Measurements from ENCODE around the gene MFSD8. TPM values are rescaled to one million over a fixed set of nuclear protein-coding genes. Genes with fewer than 3 reads are reported as not detected.
"Not testable (repeated sequence)": the region's sequence is repeated elsewhere in the genome, so short reads cannot be mapped to it uniquely, and the experiment has no call there.

MFSD8 gene
- polyA plus RNA-seq, 1 donor from 2014 or later: 7.8 TPM

GRCh38 chr4:127967141-127967775, 2.3 kb upstream of the MFSD8 start:
- no peaks in the 10 kb centered on the region for H3K27me3 Mint-ChIP-seq
- no peaks in the 10 kb centered on the region for H3K9me3 Mint-ChIP-seq
- peaks cover 3% of the 10 kb centered on the region for H3K36me3 Mint-ChIP-seq
- peak overlapping the region in 3 of 4 donors; percentile 18 to 85 (median 26) for H3K4me3 Mint-ChIP-seq
- no peak overlapping the region for H3K27ac Mint-ChIP-seq
- peaks cover 21 to 24% (median 23%) of the 10 kb centered on the region in 3 donors for H3K4me1 Mint-ChIP-seq

- H3K4me1 Mint-ChIP-seq: peaks cover 18 to 25% (median 25%) of the 10 kb centered on the region in 3 donors
- peak overlapping the region; percentile 77 to 96 (median 92) for H3K27ac Mint-ChIP-seq
Observed at GRCh38 chr4:127965803-127966175, 816 bp upstream of the MFSD8 start.

GRCh38 chr4:127964426-127965061, 429 bp downstream of the MFSD8 start:
- H3K27me3 Mint-ChIP-seq, H3K36me3 Mint-ChIP-seq, H3K9me3 Mint-ChIP-seq: not testable (repeated sequence)
- peak overlapping the region; percentile 77 to 96 (median 92) for H3K27ac Mint-ChIP-seq
- peak overlapping the region; percentile 87 to 97 (median 96) for H3K4me3 Mint-ChIP-seq
- peaks cover 19 to 27% (median 25%) of the 10 kb centered on the region in 3 donors for H3K4me1 Mint-ChIP-seq

More at GRCh38 chr4:127965803-127966175, 816 bp upstream of the MFSD8 start:
- Mint-ChIP-seq H3K4me3 (peak overlapping the region; percentile 87 to 97 (median 96)), H3K36me3 (peaks cover 3% of the 10 kb centered on the region), H3K9me3 (no peaks in the 10 kb centered on the region), H3K27me3 (no peaks in the 10 kb centered on the region)

GRCh38 chr4:127963633-127964398, 1.2 kb downstream of the MFSD8 start:
- H3K4me1 Mint-ChIP-seq: peaks cover 25 to 27% (median 27%) of the 10 kb centered on the region in 3 donors
- not testable (repeated sequence) for H3K36me3 Mint-ChIP-seq, H3K9me3 Mint-ChIP-seq, H3K27me3 Mint-ChIP-seq
- H3K27ac Mint-ChIP-seq: peak overlapping the region; percentile 47 to 91 (median 78)
- peak overlapping the region; percentile 80 to 92 (median 85) for H3K4me3 Mint-ChIP-seq

DNA sequence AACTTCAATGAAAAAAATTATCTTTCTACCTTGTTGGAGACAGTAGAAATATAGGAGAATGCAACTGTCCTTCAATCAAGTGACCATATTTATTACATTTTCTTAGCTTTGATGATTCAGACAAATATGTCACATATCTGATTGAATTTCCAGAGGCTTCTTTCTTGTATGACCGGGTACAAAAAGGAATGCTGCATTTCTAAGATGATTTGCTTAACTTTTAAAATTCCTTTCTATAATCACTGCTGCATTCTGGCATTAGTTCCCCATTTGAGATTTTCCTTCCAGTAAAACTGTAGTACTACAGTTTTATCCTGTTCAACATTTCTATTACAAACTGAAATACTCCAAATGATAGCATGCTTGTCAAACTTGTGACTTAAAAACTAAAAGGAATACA, 5.2 kb downstream of the MFSD8 start:
- H3K27me3 Mint-ChIP-seq: no peaks in the 10 kb centered on the region

GRCh38 chr4:127957105-127957504, 7.9 kb downstream of the MFSD8 start:
- Mint-ChIP-seq H3K27ac (no peak overlapping the region), H3K27me3 (no peaks in the 10 kb centered on the region), H3K4me3 (no peak overlapping the region), H3K9me3 (no peaks in the 10 kb centered on the region), H3K4me1 (peaks cover 4 to 12% (median 8%) of the 10 kb centered on the region in 3 donors), H3K36me3 (peaks cover 2% of the 10 kb centered on the region)

More for the DNA sequence above, 5.2 kb downstream of the MFSD8 start:
- Mint-ChIP-seq H3K4me1 (peaks cover 8 to 23% (median 17%) of the 10 kb centered on the region in 3 donors), H3K36me3 (peaks cover 4% of the 10 kb centered on the region), H3K9me3 (no peaks in the 10 kb centered on the region), H3K27ac (no peak overlapping the region), H3K4me3 (peak overlapping the region in 1 of 4 donors; percentile 62)

DNA sequence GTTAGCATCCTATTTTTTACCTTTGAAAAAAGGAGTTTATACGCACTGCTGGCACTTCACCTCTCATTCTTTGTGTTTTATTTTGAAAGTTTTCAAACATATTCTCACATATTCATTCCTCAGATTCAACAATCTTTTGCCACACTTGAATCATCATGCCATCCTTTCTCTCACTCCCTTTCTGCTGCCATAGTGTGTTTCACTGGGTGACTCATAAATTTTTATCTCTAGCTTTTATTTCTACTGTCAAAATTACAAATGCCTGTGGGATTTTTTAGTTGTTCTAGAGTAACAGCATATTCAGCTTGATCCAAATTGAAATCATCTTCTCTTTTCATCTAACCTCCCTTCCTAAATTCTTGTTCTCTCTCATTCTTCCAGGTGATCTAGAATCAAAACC, 28.0 kb downstream of the MFSD8 start:
- Mint-ChIP-seq H3K9me3 (no peaks in the 10 kb centered on the region), H3K36me3 (peaks cover 9% of the 10 kb centered on the region), H3K4me3 (no peak overlapping the region), H3K27ac (no peak overlapping the region), H3K4me1 (no peaks in the 10 kb centered on the region), H3K27me3 (no peaks in the 10 kb centered on the region)

- H3K4me1 Mint-ChIP-seq, H3K9me3 Mint-ChIP-seq, H3K4me3 Mint-ChIP-seq, H3K36me3 Mint-ChIP-seq, H3K27ac Mint-ChIP-seq, H3K27me3 Mint-ChIP-seq: not testable (repeated sequence)
Observed at GRCh38 chr4:127931836-127932235, 33.1 kb downstream of the MFSD8 start.

- Mint-ChIP-seq H3K27me3 (no peaks in the 10 kb centered on the region), H3K9me3 (peaks cover 0 to 3% (median 0%) of the 10 kb centered on the region in 3 donors), H3K4me1 (no peaks in the 10 kb centered on the region), H3K27ac (no peak overlapping the region), H3K36me3 (peaks cover 8% of the 10 kb centered on the region), H3K4me3 (no peak overlapping the region)
Observed at GRCh38 chr4:127930175-127930574, 34.8 kb downstream of the MFSD8 start.

GRCh38 chr4:127925720-127926119, 39.3 kb downstream of the MFSD8 start:
- H3K4me1 Mint-ChIP-seq, H3K27ac Mint-ChIP-seq, H3K9me3 Mint-ChIP-seq, H3K27me3 Mint-ChIP-seq, H3K4me3 Mint-ChIP-seq: not testable (repeated sequence)
- H3K36me3 Mint-ChIP-seq: peaks cover 12% of the 10 kb centered on the region

GRCh38 chr4:127922226-127922625, 42.7 kb downstream of the MFSD8 start:
- H3K4me1 Mint-ChIP-seq: peaks cover 0 to 1% (median 0%) of the 10 kb centered on the region in 3 donors
- peaks cover 14% of the 10 kb centered on the region for H3K36me3 Mint-ChIP-seq
- H3K27ac Mint-ChIP-seq: no peak overlapping the region
- no peak overlapping the region for H3K4me3 Mint-ChIP-seq
- peaks cover 0 to 3% (median 0%) of the 10 kb centered on the region in 3 donors for H3K9me3 Mint-ChIP-seq
- no peaks in the 10 kb centered on the region for H3K27me3 Mint-ChIP-seq

DNA sequence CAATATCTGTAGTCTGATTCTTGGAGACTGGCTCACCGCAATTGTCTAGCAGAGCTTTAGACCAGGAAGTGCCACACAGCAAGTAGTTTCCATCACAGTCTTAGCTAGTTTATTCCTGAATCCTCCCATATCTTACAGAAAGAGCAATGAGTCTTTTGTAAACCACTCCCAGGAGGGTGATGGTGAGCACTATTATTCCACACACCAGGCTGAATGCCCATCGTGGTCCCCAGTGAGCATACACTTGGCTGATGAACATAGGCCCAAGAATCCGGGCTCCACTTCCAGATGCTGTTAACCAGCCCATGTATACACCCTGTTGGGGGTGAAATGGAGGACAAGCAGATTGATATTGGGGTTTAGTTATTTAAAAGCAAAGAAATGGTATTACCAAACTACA, 44.5 kb downstream of the MFSD8 start:
- Mint-ChIP-seq H3K36me3 (peaks cover 13% of the 10 kb centered on the region), H3K27ac (no peak overlapping the region)

DNA sequence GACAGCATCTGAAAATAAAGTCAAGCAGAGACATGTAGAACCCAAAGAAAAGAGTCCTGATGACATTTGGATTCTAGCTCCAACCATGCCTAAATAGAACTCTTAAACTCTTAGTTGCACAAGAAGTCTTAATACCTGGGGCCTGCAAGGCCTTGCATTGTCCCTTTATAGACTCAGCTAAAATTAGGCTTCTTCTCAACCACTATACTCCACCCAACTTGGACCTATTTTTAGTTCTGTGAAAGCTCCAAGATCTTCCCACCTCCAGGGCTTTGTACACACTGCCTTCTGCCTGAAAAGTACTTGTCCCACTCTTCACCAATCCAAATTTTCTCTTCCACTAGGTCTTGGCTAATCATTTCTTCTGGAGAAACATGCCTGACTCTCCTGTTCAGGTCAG, 47.8 kb downstream of the MFSD8 start:
- H3K4me1 Mint-ChIP-seq: peaks cover 0 to 1% (median 0%) of the 10 kb centered on the region in 3 donors
- no peaks in the 10 kb centered on the region for H3K27me3 Mint-ChIP-seq
- no peak overlapping the region for H3K27ac Mint-ChIP-seq
- H3K4me3 Mint-ChIP-seq: no peak overlapping the region
- peaks cover 8% of the 10 kb centered on the region for H3K36me3 Mint-ChIP-seq
- H3K9me3 Mint-ChIP-seq: no peaks in the 10 kb centered on the region

More for the DNA sequence above, 44.5 kb downstream of the MFSD8 start:
- H3K4me3 Mint-ChIP-seq: no peak overlapping the region
- H3K27me3 Mint-ChIP-seq: no peaks in the 10 kb centered on the region
- peaks cover 0 to 1% (median 0%) of the 10 kb centered on the region in 3 donors for H3K4me1 Mint-ChIP-seq
- no peaks in the 10 kb centered on the region for H3K9me3 Mint-ChIP-seq

DNA sequence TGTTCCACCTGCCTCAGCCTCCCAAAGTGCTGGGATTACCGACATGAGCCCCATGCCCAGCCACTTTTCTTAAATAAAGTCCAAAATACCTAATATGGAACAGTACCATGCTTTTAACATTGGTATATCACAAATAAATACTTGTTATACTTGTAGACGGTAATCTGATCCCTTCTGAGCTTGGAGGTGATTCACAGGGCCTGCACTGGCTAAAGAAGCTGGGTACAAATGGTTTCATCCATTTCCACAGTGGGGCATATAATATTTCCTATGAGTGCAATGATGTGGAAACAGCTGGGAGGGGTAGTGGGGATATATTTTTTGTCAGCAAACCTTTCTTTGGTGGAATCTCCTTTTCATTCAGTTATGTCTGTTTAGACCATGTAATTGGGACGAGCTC, 48.5 kb downstream of the MFSD8 start:
- Mint-ChIP-seq H3K36me3 (peaks cover 8% of the 10 kb centered on the region), H3K9me3 (no peaks in the 10 kb centered on the region), H3K4me1 (peaks cover 0 to 1% (median 0%) of the 10 kb centered on the region in 3 donors), H3K4me3 (no peak overlapping the region), H3K27me3 (no peaks in the 10 kb centered on the region), H3K27ac (no peak overlapping the region)

DNA sequence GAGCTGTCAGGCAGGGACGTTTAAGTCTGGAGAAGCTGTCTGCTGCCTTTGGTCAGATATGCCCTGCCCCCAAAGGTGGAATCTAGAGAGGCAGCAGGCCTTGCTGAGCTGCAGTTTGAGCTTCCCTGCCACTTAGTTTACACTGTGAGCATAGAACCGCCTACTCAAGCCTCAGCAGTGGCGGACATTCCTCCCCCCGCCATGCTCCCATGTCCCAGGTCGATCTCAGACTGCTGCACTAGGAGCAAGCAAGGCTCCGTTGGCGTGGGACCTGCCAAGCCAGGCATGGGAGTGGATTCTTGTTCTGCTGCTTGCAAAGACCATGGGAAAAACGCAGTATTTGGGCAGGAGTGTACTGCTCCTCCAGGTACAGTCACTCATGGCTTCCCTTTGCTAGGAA, 59.9 kb downstream of the MFSD8 start:
- no peak overlapping the region for H3K4me3 Mint-ChIP-seq
- H3K27me3 Mint-ChIP-seq: no peaks in the 10 kb centered on the region
- H3K36me3 Mint-ChIP-seq: no peaks in the 10 kb centered on the region
- H3K27ac Mint-ChIP-seq: no peak overlapping the region
- no peaks in the 10 kb centered on the region for H3K4me1 Mint-ChIP-seq
- no peaks in the 10 kb centered on the region for H3K9me3 Mint-ChIP-seq

Measured in IgD-negative memory B cell (primary cell).